Vagina (tissue), 2 donors: ENCODE results near the gene LPP. TPM values are rescaled to one million over a fixed set of nuclear protein-coding genes. Genes with fewer than 3 reads are reported as not detected.

Experiments
- DNase-seq, 2 donors: peaks; one replicate each; pipeline ENCODE4 v3.0.0-alpha.2; 2017; ENCODE audit errors: extremely low spot score in 2 of 2
- H3K27ac ChIP-seq: fragments of 200-600 bp; sonication (generic); one replicate; pipeline ENCODE4 v1.5.1; 2019
- H3K27me3 ChIP-seq: fragments of 200-600 bp; sonication (generic); one replicate; pipeline ENCODE4 v1.5.1; 2019
- H3K36me3 ChIP-seq, 2 donors: fragments of 200-600 bp; sonication (generic); one replicate each; pipeline ENCODE4 v1.5.1; 2017 to 2019
- H3K4me1 ChIP-seq: fragments of 200-600 bp; sonication (generic); one replicate; pipeline ENCODE4 v1.5.1; 2019
- H3K4me3 ChIP-seq, 2 donors: fragments of 200-600 bp; sonication (generic); 1 replicate in 1 of 2; 2 replicates in 1 of 2; pipeline ENCODE4 v1.5.1; 2016 to 2019
- H3K9me3 ChIP-seq: fragments of 200-600 bp; sonication (generic); one replicate; pipeline ENCODE4 v1.5.1; 2019
- POLR2A ChIP-seq, 2 donors: fragments of 450-650 bp; IDR thresholded peaks; one replicate each; pipeline ENCODE4 v1.6.1; 2017; ENCODE audit warnings: antibody characterized with exemption in 2 of 2, mild to moderate bottlenecking in 2 of 2, moderate library complexity in 2 of 2
- POLR2AphosphoS5 ChIP-seq, 2 donors: sonication (generic); formaldehyde crosslinking; IDR thresholded peaks; one replicate each; pipeline ENCODE4 v1.9.0; 2017; ENCODE audit warnings: antibody characterized with exemption in 2 of 2, mild to moderate bottlenecking in 2 of 2, low read depth in 1 of 2; ENCODE audit not compliant: insufficient read depth in 1 of 2
- intact Hi-C: fragments of 100-400 bp; cut with DNase I; formaldehyde crosslinking; loops from one replicate; pipeline ENCODE4 v1.15.1; 2023
- total RNA-seq: library from RNA; depleted of rRNA; stranded (reverse); fragments of >200 nt; gene quantifications from one replicate; pipeline ENCODE4 v1.2.3, GENCODE V29; 2016
- TF ChIP-seq, protein P1 (sequence below), 3 experiments: fragments of 450-650 bp in 2 of 3; fragments of 200-600 bp in 1 of 3; sonication (generic) in 1 of 3; IDR thresholded peaks; one replicate each; pipeline ENCODE4 v1.5.1; 2017 to 2019; ENCODE audit warnings: antibody characterized with exemption in 3 of 3, mild to moderate bottlenecking in 2 of 3, moderate library complexity in 2 of 3

The LPP gene
- total RNA-seq, 1 donor from 2014 or later = 248 TPM

DNA sequence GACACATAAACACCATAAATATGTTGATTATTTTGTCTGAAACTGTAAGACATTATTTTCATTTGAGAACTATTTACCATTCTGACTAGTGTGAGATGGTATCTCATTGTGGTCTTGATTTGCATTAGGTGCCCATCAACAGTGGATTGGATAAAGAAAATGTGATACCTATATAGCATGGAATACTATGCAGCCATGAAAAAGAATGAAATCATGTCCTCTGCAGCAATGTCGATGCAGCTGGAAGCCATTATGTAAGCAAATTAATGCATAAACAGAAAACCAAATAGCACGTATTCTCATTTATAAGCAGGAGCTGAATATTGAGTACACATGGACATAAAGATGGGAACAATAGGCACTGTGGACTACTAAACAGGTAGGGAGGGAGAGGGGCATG lies 759.1 kb downstream of the LPP start:
- no peak for DNase-seq
- Histone ChIP-seq H3K36me3 (no peaks in the 10 kb centered on the region), H3K4me3 (no peak overlapping the region), H3K4me1 (peaks cover 12% of the 10 kb centered on the region), H3K27me3 (no peaks in the 10 kb centered on the region), H3K27ac (no peak overlapping the region), H3K9me3 (no peaks in the 10 kb centered on the region)
- intact Hi-C loops = no loop called here
- TF ChIP-seq, protein P1, sequence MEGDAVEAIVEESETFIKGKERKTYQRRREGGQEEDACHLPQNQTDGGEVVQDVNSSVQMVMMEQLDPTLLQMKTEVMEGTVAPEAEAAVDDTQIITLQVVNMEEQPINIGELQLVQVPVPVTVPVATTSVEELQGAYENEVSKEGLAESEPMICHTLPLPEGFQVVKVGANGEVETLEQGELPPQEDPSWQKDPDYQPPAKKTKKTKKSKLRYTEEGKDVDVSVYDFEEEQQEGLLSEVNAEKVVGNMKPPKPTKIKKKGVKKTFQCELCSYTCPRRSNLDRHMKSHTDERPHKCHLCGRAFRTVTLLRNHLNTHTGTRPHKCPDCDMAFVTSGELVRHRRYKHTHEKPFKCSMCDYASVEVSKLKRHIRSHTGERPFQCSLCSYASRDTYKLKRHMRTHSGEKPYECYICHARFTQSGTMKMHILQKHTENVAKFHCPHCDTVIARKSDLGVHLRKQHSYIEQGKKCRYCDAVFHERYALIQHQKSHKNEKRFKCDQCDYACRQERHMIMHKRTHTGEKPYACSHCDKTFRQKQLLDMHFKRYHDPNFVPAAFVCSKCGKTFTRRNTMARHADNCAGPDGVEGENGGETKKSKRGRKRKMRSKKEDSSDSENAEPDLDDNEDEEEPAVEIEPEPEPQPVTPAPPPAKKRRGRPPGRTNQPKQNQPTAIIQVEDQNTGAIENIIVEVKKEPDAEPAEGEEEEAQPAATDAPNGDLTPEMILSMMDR (IDR thresholded peaks at IDR 0.05) = no peak
- TF ChIP-seq POLR2AphosphoS5 (IDR thresholded peaks at IDR 0.05; ENCODE audit: insufficient read depth in 1 of 2, low read depth in 1 of 2) (no peak), POLR2A (IDR thresholded peaks at IDR 0.05) (no peak)

GRCh38 chr3:188914552-188914951 lies 760.6 kb downstream of the LPP start:
- intact Hi-C loops = no loop called here
- Histone ChIP-seq H3K27ac (no peak overlapping the region), H3K36me3 (no peaks in the 10 kb centered on the region), H3K4me1 (peaks cover 12% of the 10 kb centered on the region), H3K27me3 (no peaks in the 10 kb centered on the region), H3K4me3 (no peak overlapping the region), H3K9me3 (no peaks in the 10 kb centered on the region)
- TF ChIP-seq POLR2A (IDR thresholded peaks at IDR 0.05) (no peak), POLR2AphosphoS5 (IDR thresholded peaks at IDR 0.05; ENCODE audit: insufficient read depth in 1 of 2, low read depth in 1 of 2) (no peak)
- TF ChIP-seq, protein P1 (IDR thresholded peaks at IDR 0.05) = no peak
- DNase-seq = no peak

GRCh38 chr3:188915127-188915526 lies 761.2 kb downstream of the LPP start:
- DNase-seq = no peak
- no peak overlapping the region for H3K4me3 ChIP-seq
- no peak overlapping the region for H3K27ac ChIP-seq
- H3K27me3 ChIP-seq = no peaks in the 10 kb centered on the region
- no peak for TF ChIP-seq POLR2AphosphoS5 (IDR thresholded peaks at IDR 0.05; ENCODE audit: insufficient read depth in 1 of 2, low read depth in 1 of 2)
- no peak for TF ChIP-seq POLR2A (IDR thresholded peaks at IDR 0.05)
- TF ChIP-seq, protein P1 (IDR thresholded peaks at IDR 0.05) = no peak
- H3K36me3 ChIP-seq = no peaks in the 10 kb centered on the region
- peaks cover 12% of the 10 kb centered on the region for H3K4me1 ChIP-seq
- intact Hi-C loops = no loop called here
- no peaks in the 10 kb centered on the region for H3K9me3 ChIP-seq

DNA sequence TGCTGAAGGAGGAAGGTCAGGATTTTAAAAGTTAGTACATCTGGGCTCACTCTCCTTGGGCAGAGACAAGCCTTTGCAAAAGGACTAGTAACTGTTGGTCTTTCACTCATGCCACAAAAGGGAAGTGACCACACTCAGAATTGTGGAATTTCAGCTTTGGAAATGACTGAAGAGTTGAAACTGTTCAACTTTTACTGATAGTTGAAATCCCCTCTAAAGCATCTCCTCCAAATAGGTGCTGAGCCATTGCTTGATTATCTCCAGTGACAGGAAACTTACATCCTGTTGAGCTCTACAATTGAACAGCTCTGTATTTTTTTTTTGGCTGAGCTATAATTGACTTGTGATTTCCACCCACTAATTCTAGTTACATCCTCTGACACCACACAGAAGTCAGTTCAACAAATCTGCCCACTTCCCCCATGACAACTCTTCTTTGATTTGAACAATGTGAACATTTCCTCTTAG lies 763.0 kb downstream of the LPP start:
- no peaks in the 10 kb centered on the region for H3K36me3 ChIP-seq
- no peaks in the 10 kb centered on the region for H3K9me3 ChIP-seq
- peaks cover 12% of the 10 kb centered on the region for H3K4me1 ChIP-seq
- DNase-seq = no peak
- no peak overlapping the region for H3K4me3 ChIP-seq
- no peaks in the 10 kb centered on the region for H3K27me3 ChIP-seq
- TF ChIP-seq POLR2A (IDR thresholded peaks at IDR 0.05) = no peak
- TF ChIP-seq, protein P1 (IDR thresholded peaks at IDR 0.05) = no peak
- no peak for TF ChIP-seq POLR2AphosphoS5 (IDR thresholded peaks at IDR 0.05; ENCODE audit: insufficient read depth in 1 of 2, low read depth in 1 of 2)
- H3K27ac ChIP-seq = no peak overlapping the region
- intact Hi-C loops = no loop called here

DNA sequence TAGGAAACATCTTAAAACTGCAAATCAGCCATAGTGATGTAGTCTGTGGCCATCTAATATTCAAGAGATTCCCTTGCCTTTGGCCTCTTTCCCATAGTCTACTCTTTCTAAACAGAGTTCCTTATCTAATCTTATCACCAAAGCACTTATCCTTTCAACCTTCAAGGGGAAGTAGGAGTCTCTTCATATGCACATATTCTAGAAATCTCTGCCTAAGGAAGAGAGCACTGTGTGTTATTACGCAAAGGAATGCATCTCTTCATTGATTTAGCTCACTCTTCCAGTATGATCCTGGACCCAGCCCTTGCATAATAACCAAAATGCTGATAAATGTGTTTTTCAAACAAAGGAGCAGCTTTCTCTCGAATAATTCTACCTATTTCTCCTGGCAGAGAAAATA lies 764.1 kb downstream of the LPP start:
- no peak for DNase-seq
- no peak overlapping the region for H3K27ac ChIP-seq
- no peaks in the 10 kb centered on the region for H3K27me3 ChIP-seq
- H3K4me1 ChIP-seq = peaks cover 12% of the 10 kb centered on the region
- intact Hi-C loops = no loop called here
- TF ChIP-seq POLR2A (IDR thresholded peaks at IDR 0.05) (no peak), POLR2AphosphoS5 (IDR thresholded peaks at IDR 0.05; ENCODE audit: insufficient read depth in 1 of 2, low read depth in 1 of 2) (no peak)
- TF ChIP-seq, protein P1 (IDR thresholded peaks at IDR 0.05) = no peak
- no peaks in the 10 kb centered on the region for H3K9me3 ChIP-seq
- H3K4me3 ChIP-seq = no peak overlapping the region
- no peaks in the 10 kb centered on the region for H3K36me3 ChIP-seq
